Embryonic facial prominence (tissue), 1 donor: ENCODE data around the gene SUSD3.

ENCODE experiments used
- DNase-seq: peaks from one replicate; pipeline ENCODE4 v3.0.0-alpha.2; 2016; ENCODE audit errors: extremely low spot score

The SUSD3 gene

DNA sequence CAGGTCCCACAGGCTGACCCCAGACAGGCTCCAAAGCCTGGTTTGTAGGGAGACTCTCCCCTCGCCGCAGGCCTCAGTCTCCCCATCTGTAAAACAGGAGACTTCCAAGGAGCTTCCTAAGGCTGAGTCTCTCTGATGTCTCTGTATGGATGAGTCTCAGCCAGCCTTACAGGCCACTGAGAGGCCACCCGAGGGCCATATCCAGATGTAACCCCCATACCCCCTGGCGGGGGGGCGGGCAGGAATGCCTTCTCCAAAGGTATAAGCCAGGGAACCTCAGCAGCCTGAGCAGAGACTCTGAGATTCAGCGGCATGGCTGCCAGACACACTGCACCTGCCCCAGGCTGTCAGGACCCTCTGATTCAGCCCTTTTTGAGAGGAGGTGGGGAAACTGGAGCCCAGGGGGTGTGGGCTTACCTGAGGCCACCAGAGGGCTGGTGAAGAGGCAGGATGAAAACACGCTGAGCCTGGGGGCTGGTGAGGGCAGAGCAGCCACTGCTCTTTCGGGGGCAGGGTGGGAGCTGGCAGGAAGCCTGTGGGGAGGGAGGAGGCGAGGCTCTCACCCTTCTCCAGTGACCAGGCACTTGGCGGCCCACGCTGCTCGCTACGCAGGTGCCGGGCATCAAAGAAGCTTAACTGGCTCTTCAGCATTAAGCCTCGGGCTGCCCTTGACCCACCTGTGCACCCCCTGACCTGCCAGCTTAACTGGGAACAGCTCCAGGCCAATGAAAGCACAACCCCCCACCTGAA, 5.5 kb upstream of the SUSD3 start:
- no peak for DNase-seq

DNA sequence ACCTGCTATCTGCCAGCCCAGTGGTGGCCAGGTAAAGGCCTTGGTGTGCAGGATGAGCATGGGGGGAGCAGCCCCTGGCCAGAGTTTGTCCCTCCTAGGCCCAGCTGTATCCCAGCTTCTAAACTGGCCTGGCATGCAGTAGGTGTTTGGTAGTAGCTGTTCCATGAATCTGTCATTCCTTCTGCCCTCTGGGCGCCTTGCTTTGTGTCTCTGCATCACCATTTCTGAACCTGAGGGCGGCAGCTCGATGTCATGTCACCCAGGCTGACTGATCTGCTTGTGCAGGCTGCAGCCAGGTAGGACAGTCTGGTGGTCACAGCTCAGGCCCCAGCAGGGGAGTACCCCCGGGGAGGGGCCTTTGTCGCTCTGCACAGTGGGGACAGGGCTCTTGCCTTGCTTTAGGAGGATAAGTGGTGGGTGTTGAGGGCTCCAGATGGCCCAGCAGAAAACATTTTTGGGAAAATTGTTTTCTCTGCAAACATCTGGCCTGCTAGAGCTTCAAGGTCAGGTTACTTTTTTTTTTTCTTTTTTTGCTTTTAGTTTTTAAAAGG, 4.6 kb upstream of the SUSD3 start:
- no peak for DNase-seq

DNA sequence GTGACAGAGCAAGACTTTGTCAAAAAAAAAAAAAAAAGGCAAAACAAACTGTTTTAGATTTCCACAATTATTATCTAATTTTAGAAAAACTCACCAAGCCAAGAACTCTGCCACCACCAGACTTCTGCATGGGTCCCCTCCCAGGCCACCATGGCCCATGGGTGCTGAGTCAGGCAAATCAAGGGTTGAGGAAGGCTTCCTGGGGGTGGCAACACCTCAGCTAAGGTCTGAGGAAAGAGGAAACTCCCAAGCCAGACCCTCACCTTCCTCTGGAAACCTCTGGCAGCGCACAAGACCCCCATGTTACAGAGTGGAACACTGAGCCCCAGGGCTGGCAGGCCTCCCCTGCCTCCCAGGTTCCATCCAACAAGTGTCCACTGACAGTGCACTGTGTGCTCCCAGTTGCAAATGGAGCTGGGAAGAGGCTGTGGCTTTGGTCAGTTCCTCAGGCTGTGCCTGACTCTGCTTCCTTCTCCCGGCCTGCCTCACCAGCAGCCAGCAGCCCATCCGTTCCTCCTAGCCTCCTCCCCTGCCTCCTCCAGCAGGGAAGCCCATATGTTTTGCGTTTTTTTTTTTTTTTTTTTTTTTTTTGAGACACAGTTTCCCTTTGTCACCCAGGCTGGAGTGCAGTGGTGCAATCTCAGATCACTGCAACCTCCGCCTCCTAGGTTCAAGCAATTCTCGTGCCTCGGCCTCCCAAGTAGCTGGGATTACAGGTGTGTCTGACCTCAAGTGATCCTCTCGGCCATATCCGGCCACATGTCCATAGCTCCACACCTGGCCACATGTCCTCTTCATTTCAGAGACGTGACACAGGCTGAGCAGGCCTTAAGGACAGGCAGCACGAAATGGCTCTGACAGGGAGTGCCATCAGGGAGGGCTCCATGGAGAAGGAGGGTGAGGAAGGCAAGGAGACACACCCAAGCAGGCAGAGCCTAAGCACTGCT, 3.5 kb upstream of the SUSD3 start:
- DNase-seq, result no peak

DNA sequence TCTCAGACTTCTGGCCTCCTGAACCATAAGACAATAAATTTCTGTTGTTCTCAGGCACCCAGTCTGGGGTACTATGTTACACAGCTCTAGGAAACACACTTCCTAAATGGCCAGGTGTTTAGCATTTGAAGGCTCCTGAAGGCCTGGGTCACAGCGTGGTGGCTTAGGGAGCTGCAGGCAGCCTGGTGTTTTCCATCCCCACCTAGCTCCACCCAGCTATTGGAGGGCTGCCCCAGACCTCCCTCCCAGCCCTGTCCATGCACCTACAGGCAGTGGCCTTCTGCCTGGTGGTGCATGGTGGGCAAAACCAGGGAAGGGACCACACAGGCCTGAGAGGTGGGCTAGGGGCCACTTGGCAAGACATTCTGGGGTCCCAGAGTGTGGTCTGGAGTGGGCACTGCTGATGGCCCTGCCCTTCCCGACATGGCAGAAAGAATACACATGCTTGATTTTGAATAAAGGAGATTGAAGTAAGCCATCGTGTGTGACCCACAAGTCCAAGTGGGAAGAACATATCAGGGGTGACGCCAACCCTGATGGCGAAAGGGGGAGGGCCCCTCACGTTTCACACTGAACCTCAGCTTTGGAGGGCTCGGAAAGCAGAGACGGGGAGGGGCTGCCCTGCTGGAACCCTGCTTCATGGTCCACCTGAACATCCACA, 1.3 kb upstream of the SUSD3 start:
- no peak for DNase-seq

DNA sequence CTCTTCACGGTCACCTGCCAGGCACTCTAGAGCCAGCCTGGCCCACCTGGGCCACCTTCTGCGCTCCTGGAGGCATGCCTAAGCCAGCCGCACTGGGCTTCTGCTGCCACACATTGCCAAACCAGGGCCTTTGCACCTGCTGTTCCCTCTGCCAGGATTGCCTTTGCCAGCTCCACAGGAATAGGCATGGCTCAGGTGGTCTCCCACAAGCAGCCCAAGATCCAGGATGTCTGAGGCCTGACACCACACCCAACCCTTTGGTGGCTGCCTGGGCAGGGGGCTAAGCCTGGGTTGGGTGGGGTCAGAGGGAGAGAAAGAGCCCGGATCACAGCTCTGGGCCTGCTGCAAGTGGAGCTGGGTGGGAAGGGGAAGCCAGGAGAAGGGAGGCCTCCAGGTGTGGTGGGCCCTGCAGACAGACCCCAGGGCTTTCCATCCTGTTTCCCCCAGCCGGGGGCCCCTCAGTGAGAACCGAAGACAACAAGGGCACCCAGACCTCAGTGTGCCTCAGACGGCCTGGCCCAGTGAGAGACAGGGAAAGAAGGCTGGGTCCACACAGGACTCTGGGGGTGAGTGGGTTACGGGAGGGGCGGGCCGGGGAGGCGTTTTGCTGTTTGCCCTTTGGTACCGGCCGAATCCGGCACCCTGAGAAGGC, 672 bp upstream of the SUSD3 start:
- no peak for DNase-seq

DNA sequence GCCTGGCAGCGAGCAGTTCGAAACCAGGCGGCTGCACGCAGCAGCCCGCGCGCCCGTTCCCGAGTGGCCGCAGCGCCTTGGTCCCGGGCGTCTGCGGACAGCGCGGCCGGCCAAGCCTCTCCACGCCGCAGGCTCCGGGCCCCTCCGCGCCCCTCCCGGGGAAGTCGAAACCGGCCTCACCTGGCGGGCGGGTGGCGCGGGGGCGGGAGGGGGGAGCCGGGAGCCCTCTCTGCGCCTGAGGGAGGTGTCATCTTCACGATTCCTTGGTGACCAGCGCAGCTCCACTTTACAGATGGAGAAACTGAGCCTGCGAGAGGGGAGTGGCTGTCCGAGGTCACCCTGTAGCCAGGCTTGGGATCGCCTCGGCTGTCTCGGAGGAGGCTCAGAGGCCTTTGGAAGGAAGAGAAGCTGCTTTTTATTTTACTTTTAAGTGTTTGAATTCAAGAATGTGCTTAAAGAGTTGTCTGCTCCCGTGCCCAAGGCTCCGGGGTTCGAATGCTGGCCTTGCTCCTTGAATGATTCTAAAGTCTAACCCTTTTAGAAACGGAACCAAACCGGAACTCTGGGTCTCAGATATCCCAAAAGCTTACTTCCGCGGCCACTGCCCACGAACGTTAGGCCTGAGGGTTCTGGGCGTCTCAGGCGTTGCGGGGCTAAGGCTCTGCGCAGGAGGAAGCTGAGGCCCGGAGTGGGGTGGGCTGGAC, 662 bp downstream of the SUSD3 start:
- no peak for DNase-seq

DNA sequence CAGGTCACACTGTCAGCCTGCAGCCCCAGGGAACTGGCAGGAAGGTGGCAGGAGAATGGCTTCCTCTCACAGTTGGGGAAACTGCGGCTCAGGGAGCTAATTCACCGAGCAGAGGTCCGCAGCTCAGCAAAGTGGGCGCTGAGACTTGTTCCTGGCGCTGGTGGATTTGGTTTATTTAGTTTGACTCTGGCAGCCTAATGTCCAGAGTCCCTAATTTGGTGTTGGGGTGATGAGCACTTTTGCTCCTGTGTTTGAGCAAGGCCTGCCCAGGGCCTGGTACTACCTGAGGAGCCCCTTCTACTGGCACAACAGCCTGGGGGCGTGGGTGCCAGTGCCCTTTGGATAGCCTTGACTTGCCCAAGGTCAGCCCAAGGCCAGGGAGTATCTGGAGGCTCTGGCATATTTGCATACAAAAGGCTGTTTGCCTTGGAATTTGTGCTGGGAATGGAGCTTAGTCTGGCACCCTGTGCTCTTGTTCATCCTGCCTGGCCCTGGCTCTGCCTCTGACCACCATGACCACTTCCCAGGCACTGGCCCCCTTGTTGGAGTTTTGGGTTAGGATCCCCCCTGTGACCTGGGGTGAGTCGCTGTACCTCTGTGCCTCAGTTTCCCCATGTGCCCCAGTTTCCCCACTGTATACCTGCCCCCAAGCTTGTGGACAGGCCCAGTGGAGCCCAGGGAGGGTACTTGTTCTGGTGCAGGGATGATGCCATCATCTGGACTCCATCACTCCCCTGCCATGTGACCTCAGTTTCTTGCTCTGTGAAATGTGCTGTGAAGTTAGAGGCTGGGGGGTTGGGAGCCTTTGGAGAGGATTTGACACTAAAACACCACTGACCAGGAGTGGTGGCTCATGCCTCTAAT, 1.4 kb downstream of the SUSD3 start:
- no peak for DNase-seq

DNA sequence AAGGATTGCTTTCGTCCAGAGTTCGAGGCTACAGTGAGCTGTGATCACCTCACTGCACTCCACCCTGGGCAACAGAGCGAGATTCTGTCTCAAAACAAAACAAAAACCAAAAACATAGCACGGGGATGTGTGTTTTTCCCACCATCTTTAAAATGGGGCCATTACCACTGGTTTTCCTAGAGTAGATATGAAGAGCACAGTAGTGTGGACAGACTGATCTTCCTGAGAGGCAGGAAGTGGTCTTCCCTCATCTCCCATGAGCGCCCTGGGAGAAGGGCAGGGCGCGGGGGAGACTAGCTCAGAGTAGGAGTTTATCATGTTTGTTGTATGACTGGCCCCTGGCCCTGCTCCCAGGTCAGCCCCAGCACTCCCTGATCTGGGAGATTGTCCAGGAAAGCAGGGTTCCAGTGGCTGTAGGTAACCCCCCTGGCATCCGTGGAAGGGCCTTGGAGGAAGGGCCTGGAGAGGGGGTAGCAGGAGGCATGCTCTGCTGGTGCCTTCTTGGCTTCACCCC, 2.3 kb downstream of the SUSD3 start:
- no peak for DNase-seq

DNA sequence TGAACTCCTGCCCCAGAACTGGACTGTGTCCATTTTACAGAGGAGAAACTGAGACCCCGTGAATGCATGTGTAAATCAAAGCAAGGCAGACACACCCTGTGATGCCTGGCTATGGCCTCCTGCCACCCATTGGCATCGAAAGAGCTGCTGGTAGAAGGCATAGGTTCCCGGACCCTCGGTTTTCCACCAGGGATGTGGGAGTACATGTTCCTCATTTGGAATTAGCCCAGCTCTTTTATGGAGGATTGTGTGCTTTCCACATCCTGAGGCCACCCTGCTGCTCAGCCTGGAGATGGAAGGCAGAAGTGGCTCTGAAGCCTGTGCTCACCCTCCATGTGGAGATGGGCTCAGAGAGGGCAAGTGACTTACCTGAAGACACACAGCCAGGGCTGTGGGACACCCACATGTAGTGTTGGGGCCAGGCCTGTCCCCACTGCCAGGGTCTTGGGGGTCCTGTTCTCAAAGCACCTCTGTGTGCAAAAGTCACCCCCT, 2.8 kb downstream of the SUSD3 start:
- no peak for DNase-seq

DNA sequence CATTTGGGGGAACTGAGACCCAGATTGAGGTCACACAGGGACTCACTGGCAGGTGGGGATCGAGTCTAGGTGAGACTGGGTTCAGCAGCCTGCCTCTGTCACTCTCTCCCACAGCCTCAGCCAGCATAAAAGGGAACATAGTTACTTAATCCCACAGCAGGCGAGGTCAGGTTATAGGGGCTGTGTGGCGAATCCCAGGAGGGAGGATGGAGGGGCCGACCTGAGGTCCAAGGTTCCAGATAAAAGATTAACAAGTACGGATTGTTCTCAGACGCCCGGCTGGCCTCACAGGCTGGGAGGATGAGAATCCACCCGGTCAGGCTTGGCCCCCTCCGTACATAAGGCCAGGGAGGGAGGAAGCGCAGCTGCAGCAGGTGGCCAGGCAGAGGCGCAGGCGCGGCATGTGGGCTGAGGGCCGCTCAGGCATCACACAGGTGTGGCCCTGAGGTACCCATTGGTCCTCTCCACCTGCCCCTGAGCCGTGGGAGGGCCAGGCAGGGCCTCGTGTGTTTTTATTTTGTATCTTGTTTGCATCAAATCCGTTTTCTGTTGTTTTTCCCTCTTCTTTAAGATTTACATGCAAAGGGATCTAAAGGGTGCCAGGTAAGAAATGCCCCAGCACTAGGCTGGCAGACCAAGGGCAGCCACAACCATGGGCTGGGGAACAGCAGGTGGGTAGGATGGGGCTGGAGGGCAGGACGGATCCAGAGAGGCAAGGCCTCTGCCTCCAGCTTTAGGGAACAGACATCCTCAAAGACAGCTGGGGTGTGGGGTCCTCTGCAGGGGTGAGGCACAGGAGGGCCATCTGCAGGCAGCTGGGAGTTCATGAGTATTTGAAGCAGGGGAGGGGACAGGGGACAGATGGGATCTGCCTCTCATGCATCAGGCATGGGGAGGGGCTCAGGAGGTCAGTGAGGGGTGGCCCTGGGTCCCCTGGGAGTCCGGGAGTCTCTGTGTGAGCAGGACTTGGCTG, 3.6 kb downstream of the SUSD3 start:
- DNase-seq, result no peak

DNA sequence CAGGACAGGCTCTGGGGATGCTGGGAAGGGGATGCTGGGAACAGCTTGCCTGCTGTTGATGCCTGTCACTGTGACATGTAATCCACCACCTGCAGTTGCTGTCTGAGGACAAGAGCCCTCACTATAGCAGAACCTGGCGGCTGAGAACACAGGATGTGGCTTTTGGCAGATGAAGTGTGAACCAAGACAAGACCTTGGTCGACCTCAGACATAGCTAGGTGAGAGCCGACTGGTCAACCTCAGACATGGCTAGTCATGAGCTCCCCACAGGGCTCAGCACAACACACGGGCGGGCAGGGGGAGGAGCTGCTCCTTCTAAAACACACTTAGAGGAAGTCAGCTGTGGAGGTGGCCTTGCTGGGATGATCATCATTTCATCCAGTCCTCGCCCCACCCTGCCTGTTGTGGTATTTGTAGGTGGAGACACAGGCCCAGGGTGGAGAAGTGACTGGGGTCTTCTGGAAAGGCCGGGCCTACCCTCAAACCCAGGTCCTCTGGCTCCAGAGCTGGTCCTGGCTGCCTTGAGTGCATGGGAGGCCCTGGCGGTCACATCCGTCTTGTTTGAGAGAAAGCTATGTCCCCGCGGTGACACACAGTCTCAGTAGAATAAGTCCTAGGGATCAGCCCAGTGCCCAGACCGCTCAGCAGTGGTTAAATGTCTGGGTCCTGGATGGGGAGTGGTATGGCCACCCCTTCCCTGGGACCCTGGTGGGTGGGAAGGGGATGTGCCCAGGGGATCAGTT, 6.1 kb downstream of the SUSD3 start:
- DNase-seq, result no peak

DNA sequence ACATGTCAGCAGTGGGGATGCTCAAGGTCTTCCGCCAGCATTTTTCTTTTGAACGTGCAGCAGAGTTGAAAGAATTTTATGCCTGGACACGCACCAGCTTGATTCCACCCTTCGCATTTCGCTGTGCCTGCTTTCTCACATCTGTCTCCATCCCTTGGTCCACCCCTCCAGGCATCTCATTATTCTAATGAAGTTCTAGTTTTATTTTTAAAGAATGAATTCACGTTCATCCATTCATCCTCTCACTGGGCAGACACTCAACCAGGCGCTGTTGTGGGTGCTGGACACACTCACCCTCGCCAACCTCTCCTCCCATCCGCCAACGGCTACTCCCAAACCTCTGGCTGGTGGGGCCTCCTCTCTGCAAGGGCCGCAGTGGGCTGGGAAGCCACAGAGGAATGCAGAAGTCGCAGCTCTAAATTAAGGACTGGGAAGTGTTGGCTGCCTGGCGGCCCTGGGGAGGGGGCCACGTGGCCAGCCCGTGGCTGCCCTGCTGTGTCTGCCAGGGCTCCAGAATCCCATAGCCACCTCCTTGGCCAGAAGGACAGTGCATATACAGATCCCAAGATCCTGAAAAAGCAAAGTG, 6.7 kb downstream of the SUSD3 start:
- DNase-seq, result no peak

DNA sequence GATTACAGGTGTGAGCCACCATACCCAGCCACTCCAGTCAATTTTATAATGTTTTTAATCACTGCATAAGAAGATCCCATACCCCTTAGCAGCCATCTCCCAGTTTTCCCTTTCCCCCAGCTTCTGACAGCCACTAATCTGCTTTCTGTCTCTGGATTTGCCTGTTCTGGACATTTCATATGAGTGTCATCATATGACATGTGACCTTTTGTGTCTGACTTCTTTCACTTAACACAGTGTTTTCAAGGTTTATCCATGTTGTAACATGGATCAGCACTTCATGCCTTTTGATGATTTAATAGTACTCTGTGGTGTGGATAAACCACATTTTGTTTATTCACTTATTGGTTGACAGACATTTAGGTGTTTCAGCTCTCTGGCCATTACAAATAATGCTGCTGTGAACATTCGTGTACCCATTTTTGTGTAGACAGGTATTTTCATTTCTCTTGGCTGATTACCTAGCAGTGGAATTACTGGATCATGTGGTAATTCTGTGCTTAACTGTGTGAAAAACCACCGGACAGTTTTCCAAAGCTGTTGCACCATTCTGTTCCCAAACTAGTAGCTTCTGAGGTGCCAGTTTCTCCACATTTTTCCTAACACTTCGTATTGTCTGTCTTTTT, 8.6 kb downstream of the SUSD3 start:
- DNase-seq, result no peak

DNA sequence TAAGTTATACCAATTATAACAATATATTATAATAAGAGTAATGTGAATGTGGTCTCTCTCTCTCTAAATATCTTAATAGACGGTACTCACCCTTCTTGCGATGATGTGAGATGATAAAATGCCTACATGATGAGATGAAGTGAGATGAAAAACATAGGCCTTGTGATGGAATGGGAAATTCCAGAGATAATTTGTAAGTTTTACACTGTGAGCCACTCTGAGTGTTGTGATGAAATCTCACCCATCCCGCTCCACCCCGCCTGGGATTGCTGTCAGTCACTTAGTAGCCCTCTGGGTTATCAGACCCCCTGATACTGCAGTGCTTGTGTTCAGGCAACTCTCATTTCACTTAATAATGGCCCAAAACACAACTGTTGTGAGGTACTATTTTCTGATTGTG, 10.5 kb downstream of the SUSD3 start:
- no peak for DNase-seq

DNA sequence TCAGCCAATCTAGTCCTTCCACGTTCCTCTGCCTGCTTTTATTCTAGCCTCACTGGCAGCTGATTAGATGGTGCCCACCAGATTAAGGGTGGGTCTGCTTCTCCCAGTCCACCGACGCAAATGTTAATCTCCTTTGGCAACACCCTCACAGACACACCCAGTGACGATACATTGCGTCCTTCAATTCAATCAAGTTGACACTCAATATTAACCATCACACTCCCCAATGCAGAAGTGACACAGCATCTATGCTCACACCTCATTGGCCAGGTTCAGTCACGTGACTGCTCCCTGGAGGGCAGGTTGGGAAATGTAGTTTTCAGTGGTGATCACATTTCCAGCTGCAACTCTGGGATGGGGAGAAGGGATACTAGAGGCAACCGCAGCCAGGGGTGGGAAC, 13.0 kb downstream of the SUSD3 start:
- DNase-seq, result no peak

DNA sequence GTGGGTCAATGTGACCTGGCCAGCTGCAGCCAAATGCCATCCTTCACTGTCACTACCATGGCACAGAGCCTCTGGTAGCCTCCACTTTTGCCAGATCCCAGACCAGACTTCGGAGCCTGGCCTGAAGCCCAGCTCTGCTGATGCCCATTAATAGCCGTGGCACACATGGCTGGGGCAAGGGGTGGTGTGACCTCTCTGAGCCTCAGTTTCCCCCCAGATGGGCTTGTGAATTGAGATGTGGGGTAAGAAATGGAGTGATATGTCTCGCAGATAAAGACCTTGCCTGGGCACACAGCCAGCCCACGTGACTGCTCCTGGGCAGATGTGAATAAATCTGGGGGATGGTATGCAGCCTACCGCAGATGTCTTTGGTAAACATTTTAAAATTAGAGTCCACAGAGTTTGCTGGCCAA, 13.9 kb downstream of the SUSD3 start:
- no peak for DNase-seq
